Right lobe of liver (tissue), 6 donors: ENCODE measurements around the gene ANKRD13A. TPM values are rescaled to one million over a fixed set of nuclear protein-coding genes. Genes with fewer than 3 reads are reported as not detected.

Experiments used
- ATAC-seq, 4 donors: fragments of 200-7000 bp; cut with Tn5 transposase; one replicate each; pipeline ENCODE4 v1.9.1; 2020; ENCODE audit warnings: mild to moderate bottlenecking in 4 of 4, moderate library complexity in 4 of 4
- DNase-seq, 3 donors: peaks; one replicate each; pipeline ENCODE4 v3.0.0-alpha.2; 2020
- H3K27ac ChIP-seq, 3 donors: fragments of 200-600 bp; one replicate each; pipeline ENCODE4 v1.8.0; 2022
- H3K27me3 ChIP-seq, 2 donors: fragments of 200-600 bp; one replicate each; pipeline ENCODE4 v1.8.0; 2022
- H3K36me3 ChIP-seq, 4 donors: fragments of 200-600 bp; sonication (generic) in 1 of 4; one replicate each; pipeline versions ENCODE4 v1.5.1 to v1.8.0; 2017 to 2022; ENCODE audit warnings: control low read depth in 1 of 4
- H3K4me1 ChIP-seq, 4 donors: fragments of 200-600 bp; sonication (generic) in 1 of 4; one replicate each; pipeline versions ENCODE4 v1.5.1 to v1.8.0; 2017 to 2022; ENCODE audit warnings: control low read depth in 1 of 4
- H3K4me3 ChIP-seq, 3 donors: fragments of 200-600 bp; one replicate each; pipeline ENCODE4 v1.8.0; 2022
- H3K9me3 ChIP-seq, 4 donors: fragments of 200-600 bp; sonication (generic) in 1 of 4; one replicate each; pipeline versions ENCODE4 v1.5.1 to v1.8.0; 2017 to 2022; ENCODE audit warnings: control low read depth in 1 of 4
- POLR2A ChIP-seq: fragments of 450-650 bp; IDR thresholded peaks from one replicate; pipeline ENCODE4 v1.6.1; 2017; ENCODE audit warnings: antibody characterized with exemption, mild to moderate bottlenecking
- whole genome bisulfite sequencing: methylation state at CpG from one replicate; pipeline ENCODE4 v1.1.6; 2018; ENCODE audit warnings: low coverage, low lambda C conversion rate; ENCODE audit not compliant: insufficient coverage; ENCODE audit errors: missing lambda C conversion rate; 5-methylcytosine and 5-hydroxymethylcytosine counted together
- intact Hi-C, 2 donors: fragments of 100-400 bp; cut with DNase I; formaldehyde crosslinking; loops; one replicate each; pipeline versions ENCODE4 v1.11.2 to v1.14.1; 2022
- total RNA-seq, 6 experiments: library from RNA; depleted of rRNA in 2 of 6; stranded (reverse); fragments of >200 nt in 2 of 6; fragmentation: NEBNext Ultra II Directional in 3 of 6; extraction: Animal tissue kit (Norgen Biotek cat#: 25700) in 3 of 6; gene quantifications; one replicate each; pipeline versions ENCODE4 v1.1.0 to v1.2.4, GENCODE V29; 2016 to 2023
- TF ChIP-seq, protein P1 (sequence below), 4 donors: fragments of 200-600 bp in 3 of 4; fragments of 450-650 bp in 1 of 4; IDR thresholded peaks; one replicate each; pipeline versions ENCODE4 v1.5.1 to v1.8.0; 2016 to 2022; ENCODE audit warnings: antibody characterized with exemption in 4 of 4, mild to moderate bottlenecking in 2 of 4
- donor health status: DM: no; HTN: yes; CAD: no.
- donor health status: DM: no; HTN: no; CAD: no.
- donor health status: DM: no; HTN: no; CAD: no.
- donor health status: DM: no; HTN: yes; CAD: no.
- donor health status: DM: no; HTN: yes; CAD: no.

ANKRD13A gene
- total RNA-seq, 6 experiments from 2014 or later = 14.4 to 33.7 (median 24.6) TPM

DNA sequence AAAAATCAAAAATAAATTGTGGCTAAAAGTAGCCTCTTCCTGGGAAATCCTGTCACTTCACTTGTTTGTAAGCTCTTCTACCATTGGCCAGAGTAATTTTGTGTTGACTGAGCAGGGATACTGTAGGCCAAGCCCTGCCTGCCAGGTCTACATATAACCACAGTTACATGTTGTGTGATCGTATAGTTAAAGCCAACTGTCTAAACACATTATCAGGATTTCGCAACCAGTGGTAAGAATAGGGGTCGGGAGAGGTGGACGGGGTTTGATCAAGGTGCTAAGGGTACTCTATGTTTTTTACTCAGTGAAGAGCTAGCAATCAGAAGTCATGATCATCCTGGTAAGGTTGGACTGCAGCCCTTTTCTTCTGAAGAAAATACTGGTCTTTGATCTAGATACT, 13.4 kb downstream of the ANKRD13A start:
- H3K27ac ChIP-seq = peak overlapping the region; percentile 10 to 80 (median 78)
- TF ChIP-seq, protein P1, sequence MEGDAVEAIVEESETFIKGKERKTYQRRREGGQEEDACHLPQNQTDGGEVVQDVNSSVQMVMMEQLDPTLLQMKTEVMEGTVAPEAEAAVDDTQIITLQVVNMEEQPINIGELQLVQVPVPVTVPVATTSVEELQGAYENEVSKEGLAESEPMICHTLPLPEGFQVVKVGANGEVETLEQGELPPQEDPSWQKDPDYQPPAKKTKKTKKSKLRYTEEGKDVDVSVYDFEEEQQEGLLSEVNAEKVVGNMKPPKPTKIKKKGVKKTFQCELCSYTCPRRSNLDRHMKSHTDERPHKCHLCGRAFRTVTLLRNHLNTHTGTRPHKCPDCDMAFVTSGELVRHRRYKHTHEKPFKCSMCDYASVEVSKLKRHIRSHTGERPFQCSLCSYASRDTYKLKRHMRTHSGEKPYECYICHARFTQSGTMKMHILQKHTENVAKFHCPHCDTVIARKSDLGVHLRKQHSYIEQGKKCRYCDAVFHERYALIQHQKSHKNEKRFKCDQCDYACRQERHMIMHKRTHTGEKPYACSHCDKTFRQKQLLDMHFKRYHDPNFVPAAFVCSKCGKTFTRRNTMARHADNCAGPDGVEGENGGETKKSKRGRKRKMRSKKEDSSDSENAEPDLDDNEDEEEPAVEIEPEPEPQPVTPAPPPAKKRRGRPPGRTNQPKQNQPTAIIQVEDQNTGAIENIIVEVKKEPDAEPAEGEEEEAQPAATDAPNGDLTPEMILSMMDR (IDR thresholded peaks at IDR 0.05) = no peak
- TF ChIP-seq POLR2A = no peak
- WGBS = 30% methylated on average over 4 of the region's 4 CpGs
- peaks cover 0 to 24% (median 9%) of the 10 kb centered on the region in 4 donors for H3K4me1 ChIP-seq
- ATAC-seq (peak in 3 of 4 donors; percentile 23 to 53 (median 39)), DNase-seq (no peak)
- no peaks in the 10 kb centered on the region for H3K27me3 ChIP-seq
- H3K4me3 ChIP-seq = no peak overlapping the region
- H3K36me3 ChIP-seq = peaks cover 4 to 29% (median 6%) of the 10 kb centered on the region in 4 donors
- no peaks in the 10 kb centered on the region for H3K9me3 ChIP-seq
- intact Hi-C loops = no loop called here

DNA sequence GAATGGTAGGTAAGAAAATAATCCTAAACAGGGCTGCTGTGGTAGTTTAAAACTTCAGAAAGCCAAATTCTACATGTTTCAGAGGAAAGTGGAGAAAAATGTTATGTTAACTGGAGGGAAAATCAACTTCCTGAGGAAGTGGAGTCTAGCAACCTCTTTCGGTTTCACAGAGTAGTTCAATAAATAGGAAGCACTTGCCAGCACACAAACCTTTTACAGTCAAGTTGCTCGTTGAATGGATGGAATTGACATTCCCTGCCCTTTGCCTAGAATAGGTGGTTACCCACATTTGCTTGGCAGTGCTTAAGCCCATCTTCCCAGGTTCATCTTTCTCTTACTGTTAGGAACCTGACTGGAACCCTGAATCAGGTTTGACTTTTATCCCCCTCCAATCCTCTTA, 15.9 kb downstream of the ANKRD13A start:
- ATAC-seq = peak in 3 of 4 donors; percentile 15 to 36 (median 18)
- TF ChIP-seq, protein P1 (IDR thresholded peaks at IDR 0.05) = no peak
- no peak for TF ChIP-seq POLR2A
- Histone ChIP-seq H3K36me3 (peaks cover 5 to 54% (median 17%) of the 10 kb centered on the region in 4 donors), H3K4me3 (no peak overlapping the region), H3K4me1 (peaks cover 0 to 24% (median 9%) of the 10 kb centered on the region in 4 donors), H3K27me3 (no peaks in the 10 kb centered on the region), H3K27ac (no peak overlapping the region), H3K9me3 (no peaks in the 10 kb centered on the region)
- intact Hi-C loops = no loop called here
- no peak for DNase-seq
- no CpG with 5 or more reads among the region's 2 CpGs for WGBS

DNA sequence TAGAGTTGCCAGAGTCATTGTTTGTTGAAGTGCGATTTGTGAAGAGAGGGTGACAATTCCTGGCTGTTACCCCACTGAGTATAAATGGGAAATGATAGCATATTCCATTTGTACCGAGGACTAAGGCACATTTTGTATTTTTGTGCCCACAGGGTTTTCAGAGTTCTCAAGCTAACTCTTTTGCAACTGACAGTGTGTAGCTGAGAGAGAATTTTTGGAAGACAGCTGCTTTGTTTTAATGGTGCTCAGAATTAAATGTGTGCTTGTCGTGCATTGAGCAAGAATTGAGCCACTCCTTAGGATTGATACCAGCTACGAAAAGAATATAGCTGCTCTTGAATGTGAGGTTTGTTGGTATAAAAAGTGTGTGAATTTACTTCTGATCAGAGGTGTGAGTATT, 21.7 kb downstream of the ANKRD13A start:
- Histone ChIP-seq H3K36me3 (peaks cover 0 to 46% (median 12%) of the 10 kb centered on the region in 4 donors), H3K4me3 (no peak overlapping the region), H3K27ac (no peak overlapping the region), H3K9me3 (no peaks in the 10 kb centered on the region), H3K4me1 (peaks cover 0 to 40% (median 15%) of the 10 kb centered on the region in 4 donors), H3K27me3 (no peaks in the 10 kb centered on the region)
- intact Hi-C loops = no loop called here
- DNase-seq (no peak), ATAC-seq (no peak)
- 94% methylated on average over 3 of the region's 4 CpGs for WGBS
- TF ChIP-seq, protein P1 (IDR thresholded peaks at IDR 0.05) = no peak
- TF ChIP-seq POLR2A = no peak

DNA sequence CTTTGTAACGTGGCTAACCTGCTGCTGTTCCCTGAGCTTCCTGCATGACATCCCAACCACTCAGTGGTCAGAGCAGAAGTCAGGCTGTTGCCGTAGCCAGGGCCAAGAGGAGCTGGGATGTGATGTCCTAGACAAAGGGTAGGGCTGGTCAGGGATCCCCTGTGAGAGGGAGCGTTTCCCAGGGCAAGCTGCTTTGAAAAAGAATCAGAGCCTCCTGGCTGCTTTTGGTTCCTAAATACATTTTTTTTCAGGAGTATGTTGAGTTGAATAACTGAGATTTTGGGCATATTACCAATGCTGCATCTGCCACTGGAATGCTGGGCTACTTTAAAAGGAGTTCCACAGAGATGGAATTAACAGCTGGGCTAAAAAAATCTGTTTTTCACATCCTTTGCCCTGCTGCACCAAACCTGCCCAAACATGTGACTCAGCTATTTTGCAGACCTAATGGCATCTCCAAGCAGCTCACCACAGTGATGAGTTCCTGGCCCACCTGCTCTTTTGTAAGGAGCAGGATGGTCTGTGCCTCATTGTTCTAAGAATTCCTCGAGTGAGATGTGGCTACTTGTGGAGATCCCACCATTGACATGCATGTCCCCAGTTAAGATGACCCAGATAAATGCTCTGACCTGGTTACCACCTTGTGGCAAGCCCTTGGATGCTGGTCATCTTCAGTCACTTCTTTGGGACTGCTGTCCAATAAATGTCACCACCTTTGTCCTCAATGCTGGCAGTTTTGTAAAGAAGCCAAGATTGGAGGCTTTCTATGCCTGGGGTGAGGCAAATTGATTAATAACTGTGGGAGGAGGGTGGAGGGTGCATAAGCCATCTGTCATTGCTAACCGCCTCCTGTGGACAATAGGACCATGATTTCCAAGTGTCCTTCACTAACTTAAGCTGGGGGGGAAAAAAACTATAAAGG, 24.1 kb downstream of the ANKRD13A start:
- peak overlapping the region; percentile 54 to 76 (median 73) for H3K27ac ChIP-seq
- WGBS = 61% methylated on average over 5 of the region's 5 CpGs
- TF ChIP-seq POLR2A = no peak
- TF ChIP-seq, protein P1 (IDR thresholded peaks at IDR 0.05) = no peak
- H3K4me1 ChIP-seq = peaks cover 0 to 40% (median 15%) of the 10 kb centered on the region in 4 donors
- no peaks in the 10 kb centered on the region for H3K27me3 ChIP-seq
- intact Hi-C loops = no loop called here
- H3K4me3 ChIP-seq = no peak overlapping the region
- H3K36me3 ChIP-seq = peaks cover 0 to 45% (median 12%) of the 10 kb centered on the region in 4 donors
- H3K9me3 ChIP-seq = no peaks in the 10 kb centered on the region
- ATAC-seq = peak; percentile 60 to 78 (median 74)
- no peak for DNase-seq
